GM18505 (cell line): ENCODE measurements around the gene KCNK3.

Source experiments
- ATAC-seq: cut with Tn5 transposase; IDR thresholded peaks from one replicate; pipeline ENCODE4 v1.9.1; 2021; ENCODE audit not compliant: unreplicated experiment
- POLR2A ChIP-seq: IDR thresholded peaks from 4 replicates; pipeline ENCODE4 v1.6.1; 2011; ENCODE audit warnings: borderline replicate concordance; ENCODE audit not compliant: insufficient read depth, insufficient read length; ENCODE audit errors: extremely low read depth

Gene KCNK3

GRCh38 chr2:26706093-26706492 lies 13.6 kb downstream of the KCNK3 start:
- no peak for TF ChIP-seq POLR2A
- ATAC-seq = no peak

- ATAC-seq = no peak
- no peak for TF ChIP-seq POLR2A
Observed at GRCh38 chr2:26706616-26707473, 14.3 kb downstream of the KCNK3 start.

DNA sequence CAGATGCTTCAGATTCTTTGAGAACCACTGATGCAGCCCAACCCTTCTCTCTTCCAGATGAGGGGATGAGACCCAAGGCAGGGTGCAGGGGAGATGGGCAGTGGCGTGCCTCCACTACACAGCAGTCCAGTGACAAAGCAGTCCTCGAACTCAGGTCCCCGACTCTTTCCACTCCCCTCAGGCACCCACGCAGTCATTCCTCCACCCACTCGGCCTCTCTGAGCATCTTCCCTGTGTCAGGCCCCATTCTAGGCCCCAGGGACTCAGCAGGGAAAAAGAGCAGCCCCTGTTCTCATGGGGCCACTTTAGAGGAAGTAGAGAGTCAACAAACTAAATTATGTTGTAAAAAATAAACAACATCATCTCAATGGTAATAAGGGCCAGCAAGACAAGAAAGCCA lies 15.2 kb downstream of the KCNK3 start:
- no peak for TF ChIP-seq POLR2A

GRCh38 chr2:26708457-26708856 lies 15.9 kb downstream of the KCNK3 start:
- no peak for ATAC-seq
- no peak for TF ChIP-seq POLR2A

More for the DNA sequence above, 15.2 kb downstream of the KCNK3 start:
- ATAC-seq = no peak

DNA sequence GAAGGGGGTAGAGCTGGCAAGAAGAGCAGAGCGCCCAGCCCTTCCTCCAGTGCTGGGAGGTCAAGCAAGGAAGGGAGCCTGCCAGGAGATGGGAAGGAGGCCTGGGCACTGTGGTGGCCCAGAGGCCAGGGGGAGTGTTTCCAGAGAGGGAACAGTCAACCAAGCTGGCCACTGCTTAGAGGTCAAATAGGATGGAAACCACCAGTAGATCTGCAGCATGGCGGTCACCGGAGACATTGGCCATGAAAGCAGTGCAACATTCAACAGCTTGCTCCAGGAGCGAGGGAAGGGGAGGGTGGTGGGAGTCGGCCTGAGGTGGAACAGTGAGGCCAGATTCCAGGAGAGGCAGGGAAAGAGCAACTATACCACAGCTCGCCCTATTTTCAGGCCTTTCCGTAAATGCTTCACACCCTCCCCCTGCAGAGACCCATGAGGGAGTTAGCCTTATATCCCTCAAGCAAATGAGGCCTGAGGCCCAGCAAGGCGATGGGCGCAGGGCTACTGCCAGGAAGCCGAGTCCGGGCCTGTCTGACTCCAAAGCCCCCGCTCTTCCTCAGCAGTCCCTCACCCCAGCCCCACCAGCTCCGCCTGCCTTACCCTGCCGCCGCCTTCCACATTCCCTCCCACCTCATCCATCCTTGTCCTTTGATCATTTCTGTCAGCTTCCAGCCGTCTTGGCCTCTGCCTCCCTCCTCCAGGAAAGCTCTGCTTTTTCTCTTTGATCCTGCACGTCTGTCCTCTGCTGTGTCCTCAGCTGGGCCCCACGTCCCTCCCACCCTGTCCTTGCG lies 17.0 kb downstream of the KCNK3 start:
- no peak for TF ChIP-seq POLR2A
- no peak for ATAC-seq

DNA sequence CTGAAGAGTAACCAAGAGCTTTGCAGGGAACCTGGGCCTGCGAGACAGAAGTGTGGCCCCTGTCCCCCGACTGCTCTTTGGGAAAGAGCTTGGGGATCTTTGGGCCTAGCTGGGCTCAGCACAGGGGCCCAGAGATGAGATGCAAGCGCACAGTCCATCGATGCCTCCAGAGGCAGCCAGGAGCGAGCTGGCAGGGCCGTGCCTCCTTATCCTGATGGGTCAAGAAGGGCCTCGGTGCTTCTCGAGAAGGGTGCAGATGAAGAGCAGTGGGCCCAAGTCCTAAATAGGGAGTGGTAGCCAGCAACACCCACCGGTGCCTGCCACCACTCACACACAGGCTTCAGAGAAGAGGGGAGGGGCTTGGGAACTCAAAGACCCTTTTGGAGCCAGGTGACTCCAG lies 17.6 kb downstream of the KCNK3 start:
- TF ChIP-seq POLR2A = no peak
- no peak for ATAC-seq

GRCh38 chr2:26710743-26711456 lies 18.4 kb downstream of the KCNK3 start:
- no peak for ATAC-seq
- TF ChIP-seq POLR2A = no peak

DNA sequence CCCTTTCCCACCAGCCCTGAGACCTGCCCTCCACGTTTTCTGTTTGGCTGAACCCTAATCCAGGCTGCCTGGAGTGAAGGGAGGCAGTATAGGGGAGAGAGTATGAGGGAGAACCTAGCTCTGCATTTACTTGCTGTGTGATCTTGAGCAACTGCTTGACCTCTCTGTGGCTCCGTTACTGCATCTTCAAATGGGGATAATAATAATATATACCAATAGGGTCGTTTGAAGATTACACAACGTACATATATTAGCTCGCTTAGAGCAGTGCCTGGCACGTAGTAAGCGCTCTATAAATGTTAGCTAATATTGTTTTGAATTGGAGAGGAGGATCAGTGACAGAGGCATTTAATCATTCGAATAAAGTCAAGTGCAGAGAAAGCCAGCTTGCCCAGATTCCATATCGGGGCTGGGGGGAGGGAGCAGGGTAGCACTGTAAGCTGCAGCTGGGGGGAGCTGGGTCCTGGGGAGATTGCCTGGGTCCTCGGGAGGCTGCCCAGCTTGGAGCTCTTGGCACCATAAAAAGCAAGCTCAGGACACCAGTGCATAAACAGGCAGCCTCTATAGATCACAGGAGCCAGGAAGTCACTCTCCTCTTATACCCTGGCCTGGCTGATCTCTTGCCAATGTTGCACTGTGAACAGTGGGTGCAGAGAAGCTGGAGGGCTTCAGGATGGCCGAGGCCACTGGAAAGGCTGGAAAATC lies 19.1 kb downstream of the KCNK3 start:
- no peak for TF ChIP-seq POLR2A
- no peak for ATAC-seq

- no peak for TF ChIP-seq POLR2A
- ATAC-seq = no peak
Observed at GRCh38 chr2:26712486-26713465, 20.3 kb downstream of the KCNK3 start.

DNA sequence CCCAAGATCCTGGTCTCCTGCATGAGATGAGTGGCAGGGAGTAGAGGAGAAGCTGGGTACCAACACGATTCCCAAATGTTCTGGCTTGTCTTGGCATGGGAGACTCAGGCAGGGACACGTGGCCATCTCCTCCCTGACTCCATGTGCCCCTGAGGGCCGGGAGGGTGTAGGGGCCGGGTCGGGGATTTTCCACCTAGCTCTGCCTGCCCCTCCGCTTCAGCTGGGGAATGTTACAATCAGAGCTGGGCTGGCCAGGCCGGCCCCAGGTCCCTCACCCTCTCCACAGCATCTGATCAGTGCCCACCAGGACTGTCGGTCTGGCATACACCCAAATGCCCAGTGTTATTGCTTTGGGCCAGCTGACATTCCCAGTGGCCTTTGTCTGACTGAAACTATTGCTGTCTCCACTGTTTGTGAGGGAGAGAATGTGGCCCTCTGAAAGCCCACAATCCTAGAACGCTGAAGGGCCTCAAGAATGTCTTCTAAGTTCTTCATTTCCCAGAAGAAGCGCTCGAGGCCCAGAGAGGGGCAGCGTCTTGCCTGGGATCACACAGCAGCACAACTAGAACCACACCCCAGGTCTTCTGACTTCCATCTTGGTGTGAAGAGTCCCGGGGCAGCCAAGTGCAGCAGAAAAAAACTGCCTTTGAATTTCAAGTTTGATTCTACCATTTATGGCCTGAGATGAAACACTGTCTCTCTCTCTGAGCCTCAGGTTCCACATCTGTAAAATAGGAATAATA lies 23.2 kb downstream of the KCNK3 start:
- ATAC-seq = no peak
- no peak for TF ChIP-seq POLR2A

DNA sequence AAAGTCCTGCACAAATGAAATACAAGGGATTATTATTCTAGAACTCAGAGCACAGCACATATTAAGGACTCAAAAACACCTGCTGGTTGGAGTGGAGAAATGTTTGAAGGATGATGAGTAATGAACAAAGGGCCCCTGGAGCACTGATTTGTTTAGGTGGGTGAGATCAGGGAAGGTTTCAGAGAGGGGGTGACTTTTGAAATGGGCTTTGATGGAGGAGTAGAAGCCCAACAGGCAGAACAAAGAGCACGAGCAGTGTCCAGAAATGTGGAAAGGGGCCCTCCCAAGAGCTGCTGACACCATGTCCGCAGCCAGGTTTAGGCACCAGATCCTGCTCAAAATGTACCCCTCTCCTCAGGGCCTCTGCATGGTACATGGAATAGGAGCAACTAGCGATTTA lies 23.8 kb downstream of the KCNK3 start:
- no peak for TF ChIP-seq POLR2A
- ATAC-seq = no peak

DNA sequence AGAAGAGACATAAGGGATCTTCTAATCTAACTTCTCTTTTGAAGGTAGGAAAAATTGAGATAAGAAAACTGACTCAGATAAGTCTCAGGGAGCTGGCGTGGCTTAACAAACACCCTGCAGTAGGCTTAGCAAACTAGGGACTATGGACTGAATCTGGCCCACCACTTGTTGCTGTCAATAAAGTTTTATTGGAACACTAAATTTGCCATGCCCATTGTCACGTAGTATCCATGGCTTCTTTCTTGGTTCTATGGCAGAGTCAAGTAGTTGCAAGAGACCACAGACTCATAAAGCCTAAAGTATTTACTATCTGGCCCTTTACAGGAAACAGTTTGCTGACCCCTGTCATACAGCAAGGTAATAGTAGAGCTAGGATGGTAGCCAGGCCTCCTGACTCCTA lies 24.2 kb downstream of the KCNK3 start:
- TF ChIP-seq POLR2A = no peak
- ATAC-seq = no peak

- no peak for ATAC-seq
- no peak for TF ChIP-seq POLR2A
Observed at GRCh38 chr2:26717362-26717761, 24.8 kb downstream of the KCNK3 start.
